Loucy (cell line): ENCODE measurements around the gene GHRH.

Experiments used
- H2AFZ ChIP-seq: fragments of 200-600 bp; sonication (generic); 2 replicates; pipeline ENCODE4 v1.6.0; 2016; ENCODE audit warnings: antibody characterized with exemption, mild to moderate bottlenecking, low read length, moderate library complexity
- H3F3A ChIP-seq: fragments of 200-600 bp; 2 replicates; pipeline ENCODE4 v1.6.0; 2016; ENCODE audit warnings: antibody characterized with exemption, low read depth, mild to moderate bottlenecking
- H3K27me3 ChIP-seq: fragments of 200-600 bp; sonication (generic); 2 replicates; pipeline ENCODE4 v1.6.1; 2014; ENCODE audit warnings: low read length, mild to moderate bottlenecking; ENCODE audit not compliant: insufficient read depth, poor library complexity, severe bottlenecking
- H3K36me3 ChIP-seq: fragments of 200-600 bp; sonication (generic); 2 replicates; pipeline ENCODE4 v1.6.1; 2016; ENCODE audit warnings: low read length; ENCODE audit not compliant: insufficient read depth
- H3K4me1 ChIP-seq: fragments of 200-600 bp; sonication (generic); 2 replicates; pipeline ENCODE4 v1.5.1; 2014; ENCODE audit warnings: low read length, mild to moderate bottlenecking; ENCODE audit not compliant: insufficient read depth, poor library complexity, severe bottlenecking
- H3K4me2 ChIP-seq: fragments of 200-600 bp; sonication (generic); 2 replicates; pipeline ENCODE4 v1.6.0; 2014; ENCODE audit warnings: antibody characterized with exemption, low read length, low read depth, mild to moderate bottlenecking; ENCODE audit not compliant: poor library complexity, severe bottlenecking
- H3K4me3 ChIP-seq: fragments of 200-600 bp; sonication (generic); 2 replicates; pipeline ENCODE4 v1.5.1; 2014; ENCODE audit warnings: low read length, mild to moderate bottlenecking, mixed read lengths; ENCODE audit not compliant: poor library complexity, severe bottlenecking
- H3K79me2 ChIP-seq: fragments of 200-600 bp; sonication (generic); 2 replicates; pipeline ENCODE4 v1.6.1; 2014; ENCODE audit warnings: low read length; ENCODE audit not compliant: insufficient read depth
- H3K9ac ChIP-seq: fragments of 200-600 bp; sonication (generic); 2 replicates; pipeline ENCODE4 v1.6.0; 2014; ENCODE audit warnings: mild to moderate bottlenecking, low read depth, low read length, moderate library complexity; ENCODE audit not compliant: poor library complexity, severe bottlenecking
- H3K9me2 ChIP-seq: fragments of 200-600 bp; sonication (generic); replicated peaks from 2 replicates; pipeline ENCODE4 v1.6.1; 2016; ENCODE audit warnings: low read depth, low read length, mixed read lengths
- H3K9me3 ChIP-seq: fragments of 200-600 bp; sonication (generic); 2 replicates; pipeline ENCODE4 v1.6.1; 2014; ENCODE audit warnings: mild to moderate bottlenecking, antibody characterized with exemption, low read length, low read depth; ENCODE audit not compliant: insufficient read depth
- H4K20me1 ChIP-seq: fragments of 200-600 bp; sonication (generic); 2 replicates; pipeline ENCODE4 v1.6.0; 2014; ENCODE audit warnings: antibody characterized with exemption, low read length, mild to moderate bottlenecking; ENCODE audit not compliant: insufficient read depth, poor library complexity, severe bottlenecking
- EZH2phosphoT487 ChIP-seq: fragments of 200-600 bp; IDR thresholded peaks from 2 replicates; pipeline ENCODE4 v1.6.1; 2018; ENCODE audit warnings: antibody characterized with exemption, mild to moderate bottlenecking, moderate library complexity, borderline replicate concordance
- TF ChIP-seq, protein P1 (sequence below): fragments of 200-600 bp; sonication (generic); conservative IDR thresholded peaks from 2 replicates; pipeline ENCODE4 v1.5.1; 2014; ENCODE audit warnings: mild to moderate bottlenecking, antibody characterized with exemption, low read length

GHRH gene

DNA sequence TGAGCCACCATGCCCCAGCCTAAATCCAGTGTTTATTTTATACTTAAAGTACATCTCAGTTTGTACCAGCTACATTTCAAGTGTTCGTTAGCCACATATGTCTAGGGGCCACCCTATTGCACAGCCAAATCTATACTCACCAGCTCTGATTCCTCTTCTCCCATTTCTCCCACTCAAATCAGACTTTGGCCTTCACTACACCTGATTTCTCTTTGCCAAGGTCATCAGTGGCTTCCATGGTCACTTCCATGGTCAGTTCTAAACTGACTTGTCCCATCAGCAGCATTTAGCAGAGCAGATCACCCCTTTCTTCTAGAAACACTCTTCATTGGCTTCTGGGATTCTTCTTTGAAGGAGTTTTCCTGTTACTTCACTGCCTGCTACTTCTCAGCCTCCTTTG, 14.1 kb downstream of the GHRH start:
- TF ChIP-seq, protein P1, sequence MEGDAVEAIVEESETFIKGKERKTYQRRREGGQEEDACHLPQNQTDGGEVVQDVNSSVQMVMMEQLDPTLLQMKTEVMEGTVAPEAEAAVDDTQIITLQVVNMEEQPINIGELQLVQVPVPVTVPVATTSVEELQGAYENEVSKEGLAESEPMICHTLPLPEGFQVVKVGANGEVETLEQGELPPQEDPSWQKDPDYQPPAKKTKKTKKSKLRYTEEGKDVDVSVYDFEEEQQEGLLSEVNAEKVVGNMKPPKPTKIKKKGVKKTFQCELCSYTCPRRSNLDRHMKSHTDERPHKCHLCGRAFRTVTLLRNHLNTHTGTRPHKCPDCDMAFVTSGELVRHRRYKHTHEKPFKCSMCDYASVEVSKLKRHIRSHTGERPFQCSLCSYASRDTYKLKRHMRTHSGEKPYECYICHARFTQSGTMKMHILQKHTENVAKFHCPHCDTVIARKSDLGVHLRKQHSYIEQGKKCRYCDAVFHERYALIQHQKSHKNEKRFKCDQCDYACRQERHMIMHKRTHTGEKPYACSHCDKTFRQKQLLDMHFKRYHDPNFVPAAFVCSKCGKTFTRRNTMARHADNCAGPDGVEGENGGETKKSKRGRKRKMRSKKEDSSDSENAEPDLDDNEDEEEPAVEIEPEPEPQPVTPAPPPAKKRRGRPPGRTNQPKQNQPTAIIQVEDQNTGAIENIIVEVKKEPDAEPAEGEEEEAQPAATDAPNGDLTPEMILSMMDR, result no peak
- no peak for TF ChIP-seq EZH2phosphoT487
- Histone ChIP-seq H2AFZ (no peak overlapping the region), H3K9me2 (no peaks in the 10 kb centered on the region), H3K27me3 (no peaks in the 10 kb centered on the region), H3K4me2 (no peak overlapping the region), H3K4me3 (no peak overlapping the region), H4K20me1 (no peaks in the 10 kb centered on the region), H3K9me3 (no peaks in the 10 kb centered on the region), H3K79me2 (no peaks in the 10 kb centered on the region), H3F3A (no peaks in the 10 kb centered on the region), H3K36me3 (peaks cover 13% of the 10 kb centered on the region; the same call in 1 of the 2 replicates), H3K4me1 (peaks cover 3% of the 10 kb centered on the region), H3K9ac (no peak overlapping the region)

DNA sequence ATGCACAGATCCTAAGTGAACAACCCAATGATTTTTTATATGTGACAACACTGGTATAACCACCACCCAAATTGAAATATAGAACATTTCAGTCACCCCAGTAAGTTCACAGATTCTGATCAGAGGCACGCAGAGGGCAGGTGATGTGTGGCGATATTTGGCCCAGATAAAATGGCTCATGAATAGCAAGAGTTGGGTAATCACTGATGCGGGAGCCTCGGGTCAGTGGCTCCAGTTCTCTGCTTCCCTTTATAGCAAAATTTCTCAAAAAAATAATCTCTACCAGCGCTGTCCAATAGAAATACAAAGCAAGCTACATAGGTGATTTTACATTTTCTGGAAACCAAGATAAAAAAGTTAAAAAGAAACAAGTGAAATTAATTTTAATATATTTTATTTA, 14.9 kb downstream of the GHRH start:
- peaks cover 21% of the 10 kb centered on the region; the same call in 1 of the 2 replicates for H3K36me3 ChIP-seq
- no peak for TF ChIP-seq EZH2phosphoT487
- TF ChIP-seq, protein P1, result no peak
- H2AFZ ChIP-seq, result no peak overlapping the region
- H3K4me2 ChIP-seq, result no peak overlapping the region
- H3K9me2 ChIP-seq, result no peaks in the 10 kb centered on the region
- no peaks in the 10 kb centered on the region for H4K20me1 ChIP-seq
- no peaks in the 10 kb centered on the region for H3K9me3 ChIP-seq
- H3K27me3 ChIP-seq, result no peaks in the 10 kb centered on the region
- peaks cover 3% of the 10 kb centered on the region for H3K4me1 ChIP-seq
- no peaks in the 10 kb centered on the region for H3F3A ChIP-seq
- no peak overlapping the region for H3K4me3 ChIP-seq
- H3K9ac ChIP-seq, result no peak overlapping the region
- no peaks in the 10 kb centered on the region for H3K79me2 ChIP-seq

DNA sequence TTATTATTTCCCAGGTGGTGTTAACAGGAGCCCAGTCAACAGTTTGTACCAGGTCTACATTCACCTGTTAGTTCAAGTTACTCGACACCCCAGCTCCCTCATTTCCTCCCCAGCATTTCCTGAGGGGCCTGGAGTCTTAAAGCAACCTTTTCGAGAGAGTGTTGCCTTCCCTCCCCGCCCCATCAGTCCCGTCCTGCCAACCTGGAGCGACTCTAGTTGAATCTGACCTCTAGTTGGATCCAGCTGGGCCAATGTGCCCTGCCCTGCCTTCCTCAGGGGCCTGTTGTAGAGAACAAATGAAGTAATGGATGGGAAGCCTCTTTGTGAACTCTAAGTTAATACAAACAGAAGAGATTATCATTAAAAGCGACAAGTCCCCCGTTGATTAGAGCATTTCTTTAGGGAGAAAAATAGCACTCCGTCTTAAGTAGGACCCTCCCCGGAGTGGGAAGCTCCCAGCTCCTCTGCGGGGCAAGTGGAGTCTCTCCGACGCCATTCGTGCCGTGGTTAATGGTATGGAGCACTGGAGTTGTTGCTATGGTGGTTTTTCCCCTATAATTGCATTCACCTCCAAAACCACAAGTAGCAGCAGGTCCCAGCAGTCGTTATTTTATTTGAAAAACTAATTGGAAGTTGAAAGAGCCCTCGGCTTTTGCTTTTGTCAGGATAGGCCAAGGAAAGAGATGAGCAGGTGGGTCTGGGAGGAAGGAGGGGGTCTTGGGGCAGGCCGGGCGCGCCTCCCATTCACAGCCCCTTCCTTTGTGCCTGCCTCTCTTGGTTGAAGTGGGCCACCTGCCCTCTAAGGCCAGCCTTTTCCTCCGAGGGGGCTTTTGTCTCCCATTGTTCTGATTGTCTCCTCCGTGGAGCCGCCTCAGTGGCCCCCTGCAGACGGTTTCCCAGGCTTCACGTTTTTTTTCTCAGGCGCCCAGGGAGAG, 16.1 kb downstream of the GHRH start:
- H3K9me2 ChIP-seq, result no peaks in the 10 kb centered on the region
- no peaks in the 10 kb centered on the region for H3F3A ChIP-seq
- no peak overlapping the region for H3K4me2 ChIP-seq
- no peaks in the 10 kb centered on the region for H4K20me1 ChIP-seq
- H3K9me3 ChIP-seq, result no peaks in the 10 kb centered on the region
- no peak overlapping the region for H2AFZ ChIP-seq
- no peak overlapping the region for H3K4me3 ChIP-seq
- peaks cover 3% of the 10 kb centered on the region for H3K4me1 ChIP-seq
- no peaks in the 10 kb centered on the region for H3K27me3 ChIP-seq
- H3K36me3 ChIP-seq, result peaks cover 34% of the 10 kb centered on the region; the same call in 1 of the 2 replicates
- no peaks in the 10 kb centered on the region for H3K79me2 ChIP-seq
- H3K9ac ChIP-seq, result no peak overlapping the region
- no peak for TF ChIP-seq EZH2phosphoT487
- TF ChIP-seq, protein P1, result no peak
